GM19193 (cell line): ENCODE measurements around the gene SOX14.

ENCODE experiments used
- POLR2A ChIP-seq: IDR thresholded peaks from 4 replicates; pipeline ENCODE4 v1.6.1; 2011; ENCODE audit not compliant: insufficient read depth, insufficient read length; ENCODE audit errors: extremely low read depth

SOX14 gene

DNA sequence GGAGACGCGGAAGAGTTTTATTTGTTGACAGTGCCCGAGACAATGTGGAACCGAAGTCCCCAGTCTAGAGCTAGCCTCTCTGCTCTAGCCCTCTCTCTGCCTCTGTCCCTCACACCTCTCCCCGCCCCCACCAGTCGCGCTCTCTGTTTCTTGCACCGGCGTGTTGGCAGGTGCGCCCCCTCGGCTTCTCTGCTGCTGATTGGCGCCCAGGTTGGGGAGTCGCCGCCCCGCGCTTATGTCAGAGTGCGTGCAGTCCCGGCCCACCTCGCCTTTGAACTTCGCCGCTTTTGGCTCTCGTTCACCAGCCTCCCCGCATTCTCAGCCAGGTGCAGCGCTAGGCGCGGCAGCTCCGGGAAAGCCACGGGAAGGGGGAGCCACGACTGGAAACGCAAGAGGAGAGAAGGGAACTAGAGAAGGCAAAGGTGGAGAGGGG is at the start of gene SOX14:
Gene SOX14 (plus strand): TSS at position 315 of the 433 bp plus-strand sequence. CDS start 470 bp downstream, outside the sequence.
- no peak for TF ChIP-seq POLR2A

DNA sequence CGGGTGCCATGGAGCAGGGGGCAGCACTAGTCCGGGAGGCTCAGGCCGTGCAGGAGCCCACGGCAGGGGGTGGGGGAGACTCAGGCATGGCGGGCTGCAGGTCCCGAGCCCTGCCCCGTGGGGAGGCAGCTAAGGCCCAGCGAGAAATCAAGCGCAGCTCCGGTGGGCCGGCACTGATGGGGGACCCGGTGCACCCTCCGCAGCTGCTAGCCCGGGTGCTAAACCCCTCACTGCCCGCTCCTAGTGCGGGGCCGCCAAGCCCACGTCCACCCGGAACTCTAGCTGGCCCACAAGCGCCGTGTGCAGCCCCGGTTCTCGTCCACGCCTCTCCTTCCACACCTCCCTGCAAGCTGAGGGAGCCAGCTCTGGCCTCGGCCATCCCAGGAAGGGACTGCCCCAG is 49.6 kb upstream of the SOX14 start:
- no peak for TF ChIP-seq POLR2A

DNA sequence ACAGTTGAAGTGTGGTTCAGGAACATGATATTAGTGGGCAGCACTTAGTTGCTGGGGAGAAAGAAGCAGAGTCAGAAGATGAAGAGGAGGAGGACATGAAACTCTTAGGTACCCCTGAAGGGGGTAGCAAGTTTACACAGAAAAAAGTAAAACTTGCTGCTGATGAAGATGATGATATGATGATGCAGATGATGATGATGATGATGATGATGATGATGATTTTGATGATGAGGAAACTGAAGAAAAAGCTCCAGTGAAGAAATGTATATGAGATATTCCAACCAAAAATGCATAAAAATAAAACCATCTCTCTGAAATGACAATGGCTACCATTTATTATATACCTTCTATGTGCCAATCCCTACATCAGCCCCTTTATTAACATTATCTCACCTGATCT is 39.9 kb upstream of the SOX14 start:
- no peak for TF ChIP-seq POLR2A

DNA sequence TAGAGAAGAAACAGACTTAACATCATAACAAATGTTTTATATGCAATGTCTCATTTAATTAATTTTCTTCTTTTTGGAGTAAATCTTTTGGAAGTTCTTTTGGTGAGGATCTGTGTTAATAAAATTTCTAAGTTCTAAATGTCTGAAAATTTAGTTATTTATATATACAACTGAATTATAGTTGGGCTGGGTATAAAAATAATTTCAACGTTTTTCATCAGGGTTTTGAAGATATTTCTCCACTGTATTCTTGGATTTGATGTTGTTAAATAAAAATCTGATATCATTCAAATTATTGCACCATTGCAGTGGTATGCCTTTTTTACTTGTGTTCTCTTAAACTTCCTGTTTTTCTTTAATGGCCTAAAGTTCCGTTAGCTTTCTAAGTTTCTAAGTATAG is 26.9 kb upstream of the SOX14 start:
- TF ChIP-seq POLR2A, result no peak

DNA sequence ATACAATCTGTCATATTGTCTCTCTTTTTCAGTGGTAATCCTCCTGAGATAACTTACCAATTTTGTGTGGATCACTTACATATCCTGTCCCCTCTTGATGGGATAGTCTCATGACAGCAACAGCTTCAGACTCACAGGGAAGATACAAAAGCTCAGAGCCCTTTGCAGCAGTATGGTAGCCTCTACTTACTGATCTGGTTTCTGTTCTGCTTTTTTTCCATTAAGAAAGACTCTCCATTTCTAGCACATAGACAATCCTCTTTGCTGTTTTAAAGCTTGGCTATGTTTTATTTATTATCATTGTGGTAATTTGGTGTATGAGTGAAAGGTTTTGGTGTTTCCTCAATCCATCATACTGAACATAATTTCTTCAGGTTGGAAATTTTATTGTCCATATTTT is 25.4 kb upstream of the SOX14 start:
- no peak for TF ChIP-seq POLR2A

DNA sequence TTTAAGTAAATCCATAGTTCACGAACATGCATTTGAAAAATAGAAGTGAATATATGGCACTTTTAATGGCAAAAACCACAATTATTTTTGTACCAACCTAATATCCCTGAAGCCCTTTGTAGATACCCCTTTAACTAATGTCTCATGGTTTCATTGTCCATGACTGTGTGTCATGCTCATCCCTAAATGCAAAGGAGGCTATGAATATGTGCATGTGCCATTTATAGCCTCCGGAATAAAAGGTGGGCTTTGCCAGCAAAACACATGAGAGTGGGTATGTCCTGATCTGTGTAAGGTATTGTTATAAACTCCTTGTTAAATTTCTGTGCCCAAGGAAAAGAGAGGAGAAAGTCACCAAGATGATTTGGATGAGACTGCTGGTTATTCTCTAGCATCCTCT is 20.5 kb upstream of the SOX14 start:
- TF ChIP-seq POLR2A, result no peak

DNA sequence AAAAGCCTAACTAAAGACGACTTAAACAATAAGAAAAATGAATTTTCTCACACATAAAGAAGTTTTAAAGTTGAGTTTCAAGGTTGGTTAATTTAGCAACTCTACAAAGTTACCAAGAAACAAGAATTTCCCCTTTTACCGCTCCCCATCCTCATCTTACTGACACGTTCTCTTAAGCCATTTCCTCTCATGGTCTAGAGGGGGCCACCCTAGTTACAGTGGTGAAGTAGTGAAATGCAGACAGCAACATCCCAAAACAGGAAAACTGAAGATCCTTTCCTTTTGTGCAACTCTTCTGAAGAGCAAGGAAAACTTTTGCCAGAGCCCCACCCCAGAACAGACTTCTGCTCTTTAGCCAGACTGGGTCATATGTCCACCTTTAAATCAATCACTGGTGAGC is 17.3 kb upstream of the SOX14 start:
- no peak for TF ChIP-seq POLR2A

DNA sequence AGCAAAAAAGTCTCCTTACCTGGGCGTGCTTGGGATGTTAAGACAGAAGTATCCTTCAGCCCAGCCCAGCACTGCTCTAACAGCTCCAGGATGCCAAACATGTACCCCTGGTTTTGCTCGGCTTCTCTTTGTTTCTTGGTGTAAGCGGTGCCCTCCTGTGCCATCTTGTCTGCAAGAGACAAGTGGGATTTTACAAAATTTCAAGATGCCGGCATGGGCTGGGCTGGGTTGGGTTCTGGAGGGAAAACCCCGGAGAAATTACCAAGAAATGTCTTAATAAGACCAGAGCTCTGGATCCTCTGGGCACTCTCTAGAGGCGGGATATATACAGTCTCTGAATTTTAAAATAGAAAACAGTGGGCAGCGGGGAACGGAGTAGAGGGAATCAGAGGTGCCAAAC is 4.6 kb upstream of the SOX14 start:
- no peak for TF ChIP-seq POLR2A

DNA sequence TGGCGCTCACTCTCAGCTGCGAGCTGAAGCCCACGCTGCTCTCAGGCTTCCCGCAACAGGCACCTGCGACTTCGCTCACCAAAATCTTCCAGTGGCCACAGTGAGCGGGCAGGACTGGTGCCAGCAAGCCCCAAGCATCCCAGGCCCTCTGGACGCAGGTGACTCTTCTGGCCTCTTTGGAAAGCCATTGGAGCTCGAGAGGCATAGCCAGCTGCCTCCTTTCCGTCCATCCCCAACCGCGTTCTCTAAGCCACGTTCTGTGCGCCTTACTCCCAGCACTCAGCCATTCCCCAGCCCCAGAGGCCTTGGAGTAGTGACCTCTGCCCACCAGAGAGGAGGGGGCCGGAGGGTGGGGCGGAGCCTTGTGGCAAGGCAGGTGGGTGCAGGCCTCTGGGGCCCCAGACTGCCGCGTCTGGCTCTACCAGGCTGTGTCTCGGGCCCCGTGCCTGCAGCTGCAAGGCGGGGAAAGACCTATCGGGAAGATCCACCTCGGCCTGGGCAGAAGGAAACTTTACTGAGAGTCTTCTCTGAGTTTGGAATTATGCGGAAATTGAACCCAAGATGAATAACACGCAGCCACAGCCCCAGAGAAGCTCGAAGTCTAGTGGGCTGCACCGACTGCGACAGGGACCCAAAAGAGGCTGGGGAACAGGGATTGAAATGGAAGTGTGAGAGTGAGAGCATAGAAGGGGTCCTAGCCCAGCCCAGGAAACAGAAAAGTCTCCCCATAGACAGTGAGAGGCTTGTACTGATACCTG is 3.6 kb upstream of the SOX14 start:
- no peak for TF ChIP-seq POLR2A

DNA sequence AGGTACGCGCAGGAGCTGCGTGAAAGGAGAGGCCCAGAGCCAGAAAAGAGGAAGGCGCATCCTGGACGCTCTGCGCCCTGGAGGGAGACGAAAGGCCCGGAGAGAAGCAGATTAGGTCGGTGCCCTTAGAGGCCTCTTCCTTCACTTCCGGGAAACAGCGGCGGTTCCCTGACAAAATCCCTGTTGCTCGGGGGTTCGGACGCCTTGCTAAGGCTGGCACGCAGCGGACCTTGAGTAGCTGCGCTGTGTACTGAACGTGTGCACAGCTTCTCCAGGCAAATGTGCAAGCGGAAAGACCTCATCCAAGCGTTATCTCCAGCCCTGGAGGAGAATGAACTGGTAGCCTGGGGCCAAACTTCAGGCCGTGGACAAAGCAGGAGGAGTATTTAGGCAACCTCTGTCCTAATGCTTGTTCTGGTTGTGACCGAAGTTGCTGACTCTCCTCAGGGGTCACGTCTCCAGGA is 3.0 kb upstream of the SOX14 start:
- TF ChIP-seq POLR2A, result no peak

DNA sequence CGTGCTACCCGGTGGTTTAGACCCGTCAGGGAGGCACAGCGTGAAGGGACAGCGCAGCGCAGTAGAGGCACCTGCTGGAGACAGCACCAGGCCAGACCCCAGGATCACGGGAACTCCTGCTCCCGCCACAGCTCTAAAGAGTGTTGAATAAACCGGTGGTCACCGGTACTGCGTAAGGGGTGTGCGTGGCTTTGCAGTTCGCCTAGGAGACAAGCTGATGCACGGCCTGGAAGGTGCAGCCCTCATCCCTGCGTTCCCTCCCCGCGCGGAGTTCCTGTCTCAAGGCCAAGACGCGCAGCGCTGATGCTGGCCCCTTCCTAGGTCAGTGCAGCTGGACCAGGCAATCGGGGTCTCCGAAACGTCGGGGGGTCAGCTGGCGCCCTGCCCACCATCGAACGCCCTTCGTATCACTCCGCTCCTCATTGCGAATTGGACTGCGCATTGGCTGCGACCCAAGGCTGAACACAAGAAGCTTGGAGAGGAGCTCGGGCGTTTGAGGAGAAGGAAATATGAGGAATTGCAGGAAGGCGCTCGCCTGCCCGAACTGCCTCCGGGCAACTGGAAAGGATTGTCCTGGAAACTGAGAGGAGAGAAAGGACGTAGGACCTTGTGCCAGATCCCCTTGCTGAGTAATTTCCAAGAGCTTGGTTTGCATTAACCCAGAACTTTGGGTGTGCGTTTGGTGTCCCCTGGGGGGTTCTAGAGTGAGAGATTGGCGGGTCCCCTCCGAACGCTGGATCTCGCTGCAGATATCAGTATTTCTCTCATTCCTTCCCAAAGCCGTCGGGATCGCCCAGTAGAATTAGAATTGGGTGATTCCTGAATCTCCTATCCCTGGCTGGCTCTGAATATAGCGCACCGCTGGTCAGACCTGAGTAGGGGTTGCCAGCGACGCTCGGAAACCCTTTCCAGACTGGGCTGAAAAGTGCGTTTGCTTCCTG is 2.3 kb upstream of the SOX14 start:
- no peak for TF ChIP-seq POLR2A

DNA sequence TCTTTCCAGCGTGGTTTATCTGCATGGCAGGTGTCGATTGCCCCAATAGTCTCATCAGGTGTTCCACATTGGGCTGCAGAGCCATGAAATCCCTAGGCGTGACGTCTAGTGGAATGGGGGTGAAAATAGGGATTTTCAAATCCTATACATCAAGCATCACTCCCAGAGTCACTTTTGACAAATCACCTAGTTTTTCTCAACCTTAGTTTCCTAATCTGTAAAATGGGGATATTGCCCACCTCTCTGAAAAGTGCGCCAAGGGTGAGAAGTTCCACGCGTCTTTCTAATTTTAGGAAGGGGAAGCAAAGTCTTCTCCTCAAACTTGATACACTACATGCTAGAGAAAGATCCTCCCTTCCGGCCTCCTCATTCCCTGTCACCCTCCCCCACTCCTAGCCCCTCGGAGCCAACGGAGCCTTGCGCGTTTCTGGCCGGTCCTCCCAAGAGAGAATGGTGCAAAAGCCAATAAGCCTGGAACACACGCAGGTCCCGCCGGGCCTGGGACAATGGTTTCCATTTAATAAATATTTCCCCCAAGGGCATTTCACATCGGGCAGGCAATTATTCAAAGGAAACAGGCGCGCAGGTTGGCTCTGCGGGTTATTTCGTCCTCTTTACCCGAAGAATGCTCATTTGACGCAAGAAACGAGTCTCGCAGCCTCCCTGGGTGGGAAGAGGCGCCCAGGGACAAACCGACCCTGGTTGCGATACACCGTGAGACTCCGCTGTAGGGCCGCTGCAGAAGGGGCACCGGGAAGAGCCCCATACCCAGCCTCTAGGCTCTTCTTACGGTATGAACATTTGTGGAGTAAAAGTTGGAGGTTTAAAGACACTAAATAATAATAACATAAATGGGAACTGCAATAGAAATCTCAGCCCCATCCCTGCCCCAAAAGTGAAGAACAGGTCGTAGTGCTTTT is 1.2 kb upstream of the SOX14 start:
- TF ChIP-seq POLR2A, result no peak

DNA sequence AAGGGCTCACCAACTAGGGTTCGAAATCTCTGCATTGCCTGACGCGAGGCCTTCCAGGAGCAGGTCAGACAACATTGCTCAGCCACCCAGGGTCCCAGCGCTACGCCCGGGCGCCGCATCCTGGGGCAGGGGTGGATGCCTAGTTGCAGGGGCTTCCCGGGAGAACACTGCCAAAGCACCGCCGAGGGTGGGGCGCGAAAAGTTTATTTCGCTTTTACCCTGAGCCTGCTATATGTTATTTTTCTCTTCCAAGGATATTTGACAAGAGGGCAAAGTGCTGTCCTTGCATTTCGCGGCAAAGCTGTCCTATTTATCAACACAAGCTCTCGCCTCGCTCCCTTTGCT is 549 bp upstream of the SOX14 start:
- no peak for TF ChIP-seq POLR2A

DNA sequence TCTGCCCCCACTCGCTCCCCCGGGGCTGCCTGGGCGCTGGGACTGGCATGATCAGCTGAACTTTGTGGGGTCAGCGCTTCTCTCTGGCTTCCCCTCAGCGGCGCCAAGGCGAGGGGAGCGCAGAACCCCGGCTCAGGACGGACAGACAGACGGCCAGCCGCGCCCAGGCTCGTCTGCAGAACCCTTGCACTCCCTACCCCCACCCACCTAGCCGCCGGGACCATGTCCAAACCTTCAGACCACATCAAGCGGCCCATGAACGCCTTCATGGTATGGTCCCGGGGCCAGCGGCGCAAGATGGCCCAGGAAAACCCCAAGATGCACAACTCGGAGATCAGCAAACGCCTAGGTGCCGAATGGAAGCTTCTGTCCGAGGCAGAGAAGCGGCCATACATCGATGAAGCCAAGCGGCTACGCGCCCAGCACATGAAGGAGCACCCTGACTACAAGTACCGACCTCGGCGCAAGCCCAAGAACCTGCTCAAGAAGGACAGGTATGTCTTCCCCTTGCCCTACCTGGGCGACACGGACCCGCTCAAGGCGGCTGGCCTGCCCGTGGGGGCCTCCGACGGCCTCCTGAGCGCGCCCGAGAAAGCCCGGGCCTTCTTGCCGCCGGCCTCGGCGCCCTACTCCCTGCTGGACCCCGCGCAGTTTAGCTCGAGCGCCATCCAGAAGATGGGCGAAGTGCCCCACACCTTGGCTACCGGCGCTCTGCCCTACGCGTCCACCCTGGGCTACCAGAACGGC is 621 bp downstream of the SOX14 start:
- no peak for TF ChIP-seq POLR2A
